HepG2 (cell line): ENCODE data around the gene PNPLA2. TPM values are rescaled to one million over a fixed set of nuclear protein-coding genes. Genes with fewer than 3 reads are reported as not detected.

Source experiments
- BATF2 ChIP-seq: sonication (generic); formaldehyde crosslinking; IDR thresholded peaks from 2 replicates; pipeline ENCODE4 v1.8.0; 2022; ENCODE audit warnings: mild to moderate bottlenecking, missing genetic modification reagents, moderate library complexity
- BCL3 ChIP-seq: sonication (generic); formaldehyde crosslinking; IDR thresholded peaks from 2 replicates; pipeline ENCODE4 v1.5.1; 2020; ENCODE audit warnings: mild to moderate bottlenecking, missing genetic modification reagents, moderate library complexity
- CHCHD3 ChIP-seq: sonication (generic); formaldehyde crosslinking; IDR thresholded peaks from 2 replicates; pipeline ENCODE4 v1.8.0; 2022; ENCODE audit warnings: mild to moderate bottlenecking, missing genetic modification reagents, moderate library complexity
- GPN1 ChIP-seq: sonication (generic); formaldehyde crosslinking; IDR thresholded peaks from 2 replicates; pipeline ENCODE4 v1.5.1; 2020; ENCODE audit warnings: missing genetic modification reagents, borderline replicate concordance
- JUNB ChIP-seq: sonication (generic); formaldehyde crosslinking; IDR thresholded peaks from 2 replicates; pipeline ENCODE4 v1.8.0; 2022; ENCODE audit warnings: missing genetic modification reagents, mild to moderate bottlenecking, borderline replicate concordance
- PATZ1 ChIP-seq: sonication (generic); formaldehyde crosslinking; IDR thresholded peaks from 2 replicates; pipeline ENCODE4 v1.4.0; 2020; ENCODE audit warnings: missing genetic modification reagents
- POLR2AphosphoS2 ChIP-seq: IDR thresholded peaks from 2 replicates; pipeline ENCODE4 v1.6.1; 2011; ENCODE audit warnings: low read depth, low read length, improper control_type of control experiment
- SP5 ChIP-seq: IDR thresholded peaks from 2 replicates; pipeline ENCODE4 v1.6.1; 2016; ENCODE audit warnings: low read depth, borderline replicate concordance
- TRAFD1 ChIP-seq: sonication (generic); formaldehyde crosslinking; IDR thresholded peaks from 2 replicates; pipeline ENCODE4 v1.5.1; 2020; ENCODE audit warnings: missing genetic modification reagents, mild to moderate bottlenecking, borderline replicate concordance
- ZBTB43 ChIP-seq: sonication (generic); formaldehyde crosslinking; conservative IDR thresholded peaks from 2 replicates; pipeline ENCODE4 v1.4.0; 2020; ENCODE audit warnings: missing genetic modification reagents
- ZNF17 ChIP-seq: sonication (generic); formaldehyde crosslinking; IDR thresholded peaks from 2 replicates; pipeline ENCODE4 v1.5.0; 2020; ENCODE audit warnings: mild to moderate bottlenecking, missing genetic modification reagents
- ZNF253 ChIP-seq: sonication (generic); formaldehyde crosslinking; IDR thresholded peaks from 2 replicates; pipeline ENCODE4 v1.8.0; 2022; ENCODE audit warnings: mild to moderate bottlenecking, missing genetic modification reagents, borderline replicate concordance
- ZNF326 ChIP-seq: sonication (generic); formaldehyde crosslinking; IDR thresholded peaks from 2 replicates; pipeline ENCODE4 v1.4.0; 2020; ENCODE audit warnings: missing genetic modification reagents, borderline replicate concordance
- ZNF34 ChIP-seq: sonication (generic); formaldehyde crosslinking; IDR thresholded peaks from 2 replicates; pipeline ENCODE4 v1.4.0; 2020; ENCODE audit warnings: mild to moderate bottlenecking, missing genetic modification reagents, borderline replicate concordance
- ZNF543 ChIP-seq: sonication (generic); formaldehyde crosslinking; IDR thresholded peaks from 2 replicates; pipeline ENCODE4 v1.4.0; 2020; ENCODE audit warnings: mild to moderate bottlenecking, missing genetic modification reagents
- ZNF614 ChIP-seq: IDR thresholded peaks from 2 replicates; pipeline ENCODE4 v1.6.1; 2018; ENCODE audit warnings: missing biosample characterization, missing genetic modification reagents, inconsistent platforms, borderline replicate concordance
- ZNF703 ChIP-seq: sonication (generic); formaldehyde crosslinking; IDR thresholded peaks from 2 replicates; pipeline ENCODE4 v1.5.1; 2020; ENCODE audit warnings: missing genetic modification reagents, mild to moderate bottlenecking, moderate library complexity, borderline replicate concordance
- ZNF713 ChIP-seq: sonication (generic); formaldehyde crosslinking; IDR thresholded peaks from 2 replicates; pipeline ENCODE4 v1.4.0; 2020; ENCODE audit warnings: mild to moderate bottlenecking, missing genetic modification reagents
- ZNF816 ChIP-seq: sonication (generic); formaldehyde crosslinking; IDR thresholded peaks from 2 replicates; pipeline ENCODE4 v1.8.0; 2022; ENCODE audit warnings: missing genetic modification reagents, mild to moderate bottlenecking, borderline replicate concordance
- polyA plus RNA-seq, 8 experiments: library from polyadenylated mRNA; depleted of rRNA in 3 of 8; stranded (reverse) in 7 of 8; unstranded in 1 of 8; fragments of >200 nt; fragmentation: Illumina TruSeq in 4 of 8; extraction: Trizol in 4 of 8; gene quantifications; 2 replicates each; pipeline versions ENCODE4 v1.2.1 to v1.2.3, GENCODE V29; 2011 to 2016; ENCODE audit warnings: low read depth in 4 of 8, missing spikeins in 1 of 8, mixed read lengths in 1 of 8; ENCODE audit not compliant: insufficient read depth in 1 of 8
- total RNA-seq, 5 experiments: library from RNA; depleted of rRNA; stranded (reverse); fragments of >200 nt; fragmentation: Illumina TruSeq; extraction: Trizol; gene quantifications; 2 replicates each; pipeline ENCODE4 v1.2.3, GENCODE V29; 2016; ENCODE audit warnings: low read depth in 1 of 5

Gene PNPLA2
- total and polyA plus RNA-seq, 2 of the 13 experiments (the other 11 are each of a cell fraction or from before 2014, with no cell fraction given), result 10.5 to 43.2 TPM

GRCh38 chr11:827146-827896 lies 8.6 kb downstream of the PNPLA2 start (continued):
- TF ChIP-seq PATZ1 (CRISPR knock-in tag) (peak; percentile 75), ZNF543 (CRISPR knock-in tag) (peak; percentile 81; the same call in 1 of the 2 replicates), ZNF253 (CRISPR knock-in tag) (peak; percentile 66; the same call in 1 of the 2 replicates), TRAFD1 (CRISPR knock-in tag) (peak; percentile 68; the same call in 1 of the 2 replicates), POLR2AphosphoS2 (no peak), BCL3 (CRISPR knock-in tag) (0 out of 2 replicates have a peak, but pooled peaks have one; percentile 42), CHCHD3 (CRISPR knock-in tag) (no peak), ZNF34 (CRISPR knock-in tag) (peak; percentile 64; the same call in 1 of the 2 replicates), JUNB (CRISPR knock-in tag) (no peak), GPN1 (no peak), ZNF703 (CRISPR knock-in tag) (peak; percentile 75; the same call in 1 of the 2 replicates), ZNF816 (CRISPR knock-in tag) (no peak), ZBTB43 (no peak), SP5 (peak; percentile 82), ZNF17 (no peak), ZNF326 (CRISPR knock-in tag) (no peak), ZNF614 (CRISPR knock-in tag) (no peak), ZNF713 (no peak), BATF2 (CRISPR knock-in tag) (no peak)
